Body of pancreas (tissue), 4 donors: Measurements from ENCODE around the gene FBRS. TPM values are rescaled to one million over a fixed set of nuclear protein-coding genes. Genes with fewer than 3 reads are reported as not detected.

Experiments used
- ATAC-seq: fragments of 150-250 bp; one replicate; pipeline ENCODE4 v1.9.1; 2016
- DNase-seq, 4 donors: peaks; one replicate each; pipeline ENCODE4 v3.0.0-alpha.2; 2019
- H3K27ac ChIP-seq, 4 donors: fragments of 200-600 bp; sonication (generic); 1 replicate in 3 of 4; 2 replicates in 1 of 4; pipeline versions ENCODE4 v1.5.1 to v1.6.1; 2016 to 2019; ENCODE audit warnings: mild to moderate bottlenecking in 1 of 4, mixed read lengths in 1 of 4, moderate library complexity in 1 of 4
- H3K27me3 ChIP-seq, 2 donors: fragments of 200-600 bp; sonication (generic); one replicate each; pipeline ENCODE4 v1.6.0; 2016; ENCODE audit warnings: mild to moderate bottlenecking in 1 of 2
- H3K36me3 ChIP-seq, 2 donors: fragments of 200-600 bp; sonication (generic); replicated peaks in 1 of 2; 2 replicates each; pipeline ENCODE4 v1.5.1; 2016; ENCODE audit warnings: low read depth in 2 of 2; ENCODE audit not compliant: insufficient read depth in 1 of 2
- H3K4me1 ChIP-seq: fragments of 200-600 bp; sonication (generic); one replicate; pipeline ENCODE4 v1.6.0; 2016
- H3K4me3 ChIP-seq, 2 donors: fragments of 200-600 bp; sonication (generic); 1 replicate in 1 of 2; 2 replicates in 1 of 2; pipeline ENCODE4 v1.5.1; 2016 to 2019
- H3K9me3 ChIP-seq, 3 donors: fragments of 200-600 bp; sonication (generic); 1 replicate in 2 of 3; 2 replicates in 1 of 3; pipeline ENCODE4 v1.5.1; 2016
- CTCF ChIP-seq, 7 experiments: fragments of 450-650 bp in 4 of 7; fragments of 200-600 bp in 3 of 7; sonication (generic) in 3 of 7; IDR thresholded peaks; one replicate each; pipeline ENCODE4 v1.5.1; 2016 to 2019; ENCODE audit warnings: antibody characterized with exemption in 7 of 7
- POLR2A ChIP-seq, 3 donors: fragments of 450-650 bp; IDR thresholded peaks; one replicate each; pipeline ENCODE4 v1.6.1; 2016; ENCODE audit warnings: antibody characterized with exemption in 3 of 3, mild to moderate bottlenecking in 2 of 3
- WGBS, 2 donors: methylation state at CpG; one replicate each; pipeline ENCODE4 v1.1.5; 2017; 5-methylcytosine and 5-hydroxymethylcytosine counted together
- intact Hi-C: fragments of 100-400 bp; cut with DNase I; formaldehyde crosslinking; loops from one replicate; pipeline ENCODE4 v1.15.1; 2023
- total RNA-seq, 2 donors: library from RNA; depleted of rRNA; stranded (reverse); fragments of >200 nt; gene quantifications; one replicate each; pipeline ENCODE4 v1.1.0, GENCODE V29; 2016

Gene FBRS
- total RNA-seq, 2 donors from 2014 or later = 20.8 to 76.8 TPM

- ATAC-seq (no peak), DNase-seq (no peak)
- no peak overlapping the region for H3K27ac ChIP-seq
- peaks cover 19% of the 10 kb centered on the region for H3K4me1 ChIP-seq
- no peaks in the 10 kb centered on the region for H3K9me3 ChIP-seq
- H3K4me3 ChIP-seq = no peak overlapping the region
- H3K36me3 ChIP-seq = peaks cover 31 to 69% of the 10 kb centered on the region in 2 donors
- H3K27me3 ChIP-seq = no peaks in the 10 kb centered on the region
- WGBS, 2 donors = 95 to 96% methylated on average over 10 of the region's 10 CpGs
- intact Hi-C loops = no loop called here
- no peak for TF ChIP-seq CTCF (IDR thresholded peaks at IDR 0.05)
These were observed 45.7 kb downstream of the FBRS start for GRCh38 chr16:30703971-30704370.

- WGBS, 2 donors = 83 to 89% methylated on average over 6 of the region's 6 CpGs
- no peak for DNase-seq
- ATAC-seq = no peak
These were observed 47.8 kb downstream of the FBRS start for GRCh38 chr16:30706046-30706445.

GRCh38 chr16:30710971-30711370 is 52.7 kb downstream of the FBRS start:
- no peak for DNase-seq
- no peak overlapping the region for H3K4me3 ChIP-seq
- H3K27me3 ChIP-seq = no peaks in the 10 kb centered on the region
- intact Hi-C loops = no loop called here
- H3K36me3 ChIP-seq = peaks cover 48 to 72% of the 10 kb centered on the region in 2 donors
- TF ChIP-seq POLR2A (IDR thresholded peaks at IDR 0.05) = no peak
- no peak for TF ChIP-seq CTCF (IDR thresholded peaks at IDR 0.05)
- no peaks in the 10 kb centered on the region for H3K4me1 ChIP-seq
- H3K9me3 ChIP-seq = no peaks in the 10 kb centered on the region
- 95 to 98% methylated on average over 4 of the region's 4 CpGs for WGBS, 2 donors
- no peak for ATAC-seq
- no peak overlapping the region for H3K27ac ChIP-seq

More at GRCh38 chr16:30706046-30706445, 47.8 kb downstream of the FBRS start:
- H3K36me3 ChIP-seq = peaks cover 35 to 81% of the 10 kb centered on the region in 2 donors
- TF ChIP-seq CTCF (IDR thresholded peaks at IDR 0.05) (no peak), POLR2A (IDR thresholded peaks at IDR 0.05) (no peak)
- peaks cover under 1% of the 10 kb centered on the region for H3K4me1 ChIP-seq
- no peaks in the 10 kb centered on the region for H3K9me3 ChIP-seq
- H3K27ac ChIP-seq = no peak overlapping the region
- intact Hi-C loops = no loop called here
- no peak overlapping the region for H3K4me3 ChIP-seq
- no peaks in the 10 kb centered on the region for H3K27me3 ChIP-seq

- Histone ChIP-seq H3K4me3 (no peak overlapping the region), H3K9me3 (no peaks in the 10 kb centered on the region), H3K36me3 (peaks cover 46 to 72% of the 10 kb centered on the region in 2 donors), H3K4me1 (no peaks in the 10 kb centered on the region), H3K27me3 (no peaks in the 10 kb centered on the region), H3K27ac (no peak overlapping the region)
- intact Hi-C loops = no loop called here
- TF ChIP-seq CTCF (IDR thresholded peaks at IDR 0.05) = no peak
- no peak for ATAC-seq
- WGBS, 2 donors = 75 to 100% methylated on average over 1 of the region's 1 CpG
- no peak for DNase-seq
These were observed 53.5 kb downstream of the FBRS start for GRCh38 chr16:30711712-30712111.

GRCh38 chr16:30715750-30716445 is 57.7 kb downstream of the FBRS start:
- intact Hi-C loops = no loop called here
- TF ChIP-seq POLR2A (IDR thresholded peaks at IDR 0.05) (no peak), CTCF (IDR thresholded peaks at IDR 0.05) (no peak)
- ATAC-seq = no peak
- Histone ChIP-seq H3K9me3 (no peaks in the 10 kb centered on the region), H3K36me3 (peaks cover 34 to 56% of the 10 kb centered on the region in 2 donors), H3K27ac (peak overlapping the region in 1 of 4 donors; percentile 53), H3K4me3 (no peak overlapping the region), H3K4me1 (no peaks in the 10 kb centered on the region), H3K27me3 (no peaks in the 10 kb centered on the region)
- WGBS, 2 donors = 83 to 88% methylated on average over 17 of the region's 17 CpGs
- peak in 1 of 4 donors; percentile 29 for DNase-seq
